GM12878 (cell line): ENCODE measurements around the gene STK4. TPM values are rescaled to one million over a fixed set of nuclear protein-coding genes. Genes with fewer than 3 reads are reported as not detected.

Experiments used
- ATAC-seq: fragments of 200-7000 bp; cut with Tn5 transposase; 3 replicates; pipeline ENCODE4 v1.9.1; 2020; ENCODE audit warnings: mild to moderate bottlenecking, moderate library complexity
- BruUV-seq: library from RNA; stranded (reverse); fragments of 400-500 nt; replicated peaks from 2 replicates; lab custom pipeline; 2021; lab: Mats Ljungman, UMichigan
- CTCF ChIA-PET: fragments of 300-600 bp; sonication (Branson Sonifier 250); formaldehyde crosslinking; extraction: SDS; loops from one replicate; lab custom pipeline; 2021; ENCODE audit warnings: inconsistent platforms; lab: Yijun Ruan, JAX
- POLR2A ChIA-PET: fragments of 350-600 bp; formaldehyde crosslinking; extraction: SDS; loops from one replicate; lab custom pipeline; 2021; ENCODE audit warnings: inconsistent platforms; lab: Charles Lee
- RAD21 ChIA-PET: fragments of 300-600 bp; sonication (Branson Sonifier 250); formaldehyde crosslinking; loops from one replicate; lab custom pipeline; 2023; ENCODE audit warnings: antibody characterized with exemption; ENCODE audit not compliant: unreplicated experiment; lab: Charles Lee
- SMC1A ChIA-PET: fragments of 300-600 bp; sonication (Branson Sonifier 250); formaldehyde crosslinking; loops from one replicate; lab custom pipeline; 2023; ENCODE audit not compliant: unreplicated experiment, uncharacterized antibody; lab: Charles Lee
- DNase-seq: peaks from one replicate; pipeline ENCODE4 v3.0.0-alpha.2; 2011; ENCODE audit warnings: low read depth, low spot score
- FAIRE-seq: peaks from 3 replicates; lab custom pipeline; 2011; peaks lifted over from hg19 to GRCh38; lab: Jason Lieb, UNC
- H2AFZ ChIP-seq: 2 replicates; pipeline ENCODE4 v1.6.0; 2011; ENCODE audit warnings: low read depth, low read length, control low read depth; ENCODE audit not compliant: control insufficient read depth
- H3K27ac ChIP-seq: 2 replicates; pipeline ENCODE4 v1.5.1; 2011; ENCODE audit warnings: control low read depth; ENCODE audit not compliant: control insufficient read depth, insufficient read depth
- H3K27me3 ChIP-seq, 2 experiments: replicated peaks in 1 of 2; 2 replicates each; pipeline versions ENCODE4 v1.6.0 to v1.6.1; 2011; ENCODE audit warnings: low read length in 1 of 2; ENCODE audit not compliant: control insufficient read depth in 2 of 2, insufficient read depth in 2 of 2
- H3K36me3 ChIP-seq, 2 experiments: 2 replicates each; pipeline ENCODE4 v1.5.1; 2011; ENCODE audit warnings: low read length in 1 of 2; ENCODE audit not compliant: control insufficient read depth in 2 of 2, insufficient read depth in 2 of 2
- H3K4me1 ChIP-seq: 2 replicates; pipeline ENCODE4 v1.6.1; 2011; ENCODE audit warnings: mild to moderate bottlenecking, low read length, moderate library complexity, mixed read lengths; ENCODE audit not compliant: control insufficient read depth, insufficient read depth
- H3K4me2 ChIP-seq: 2 replicates; pipeline ENCODE4 v1.6.0; 2011; ENCODE audit warnings: control low read depth; ENCODE audit not compliant: control insufficient read depth, insufficient read depth
- H3K4me3 ChIP-seq: fragments of 200-600 bp; sonication (generic); 2 replicates; pipeline ENCODE4 v1.5.1; 2016
- H3K79me2 ChIP-seq: 2 replicates; pipeline ENCODE4 v1.6.0; 2011; ENCODE audit warnings: low read length; ENCODE audit not compliant: control insufficient read depth, insufficient read depth
- H3K9ac ChIP-seq: 2 replicates; pipeline ENCODE4 v1.8.0; 2011; ENCODE audit warnings: low read length, control low read depth, mixed read lengths; ENCODE audit not compliant: control insufficient read depth, insufficient read depth
- H3K9me3 ChIP-seq: replicated peaks from 3 replicates; pipeline ENCODE4 v1.5.1; 2011; ENCODE audit warnings: mild to moderate bottlenecking, low read length; ENCODE audit not compliant: control insufficient read depth, insufficient read depth
- H4K20me1 ChIP-seq: 2 replicates; pipeline ENCODE4 v1.6.0; 2011; ENCODE audit not compliant: control insufficient read depth, insufficient read depth
- BACH1 ChIP-seq: fragments of 450-650 bp; IDR thresholded peaks from 2 replicates; pipeline ENCODE4 v1.6.1; 2017; ENCODE audit warnings: mild to moderate bottlenecking, borderline replicate concordance
- BHLHE40 ChIP-seq, 2 experiments: fragments of 450-650 bp in 1 of 2; IDR thresholded peaks; 2 replicates each; pipeline ENCODE4 v1.6.1; 2011 to 2017; ENCODE audit warnings: low read depth in 2 of 2, borderline replicate concordance in 1 of 2, improper control_type of control experiment in 1 of 2, low read length in 1 of 2, mild to moderate bottlenecking in 1 of 2
- DPF2 ChIP-seq: fragments of 450-650 bp; IDR thresholded peaks from 2 replicates; pipeline ENCODE4 v1.6.1; 2017; ENCODE audit warnings: mild to moderate bottlenecking
- ESRRA ChIP-seq: IDR thresholded peaks from 2 replicates; pipeline ENCODE4 v1.6.1; 2012; ENCODE audit warnings: mild to moderate bottlenecking, low read length, improper control_type of control experiment
- HCFC1 ChIP-seq: fragments of 150-350 bp; IDR thresholded peaks from 2 replicates; pipeline ENCODE4 v1.6.1; 2014; ENCODE audit warnings: low read length
- HDGF ChIP-seq: fragments of 450-650 bp; IDR thresholded peaks from 2 replicates; pipeline ENCODE4 v1.6.1; 2016; ENCODE audit warnings: antibody characterized with exemption
- IKZF1 ChIP-seq: fragments of 450-650 bp; conservative IDR thresholded peaks from 2 replicates; pipeline ENCODE4 v1.6.1; 2017; ENCODE audit warnings: antibody characterized with exemption, mild to moderate bottlenecking
- NRF1 ChIP-seq: conservative IDR thresholded peaks from 2 replicates; pipeline ENCODE4 v1.6.1; 2011; ENCODE audit warnings: mild to moderate bottlenecking, low read depth, low read length, improper control_type of control experiment
- POU2F2 ChIP-seq: IDR thresholded peaks from 3 replicates; pipeline ENCODE4 v1.6.1; 2011; ENCODE audit warnings: low read depth, mild to moderate bottlenecking, low read length, borderline replicate concordance
- WGBS: methylation state at CpG from one replicate; pipeline ENCODE4 v1.1.6; 2016; ENCODE audit warnings: low lambda C conversion rate; ENCODE audit not compliant: insufficient replicate concordance, insufficient coverage; ENCODE audit errors: missing lambda C conversion rate; 5-methylcytosine and 5-hydroxymethylcytosine counted together
- in situ Hi-C: fragments of 300-500 bp; cut with MboI; formaldehyde crosslinking; loops from 9 replicates; pipeline ENCODE4 v1.14.3; 2018; ENCODE audit warnings: mixed read lengths
- intact Hi-C: fragments of 100-400 bp; cut with micrococcal nuclease; formaldehyde crosslinking; loops from one replicate; pipeline ENCODE4 v1.14.2; 2022; ENCODE audit not compliant: unreplicated experiment
- polyA plus RNA-seq, 11 experiments: library from polyadenylated mRNA; depleted of rRNA in 4 of 11; unstranded in 6 of 11; stranded (reverse) in 5 of 11; fragments of >200 nt; fragmentation: Nextera tagmentation in 4 of 11; fragmentation: Illumina TruSeq in 1 of 11; extraction: Ambion mirVana in 4 of 11; extraction: Trizol in 1 of 11; gene quantifications; 1 replicate in 1 of 11; 2 replicates in 10 of 11; pipeline versions ENCODE4 v1.2.1 to v1.2.3, GENCODE V29; 2011 to 2016; ENCODE audit warnings: inconsistent platforms in 2 of 11, missing spikeins in 2 of 11, low read depth in 1 of 11
- total RNA-seq, 4 experiments: library from RNA; depleted of rRNA in 3 of 4; stranded (reverse); fragments of >200 nt in 3 of 4; fragmentation: Illumina TruSeq in 1 of 4; extraction: Trizol in 1 of 4; gene quantifications; 2 replicates each; pipeline versions ENCODE4 v1.2.1 to v1.2.3, GENCODE V29; 2013 to 2021

STK4 gene
- total and polyA plus RNA-seq, 10 of the 15 experiments (the other 5 are each of a cell fraction or from before 2014, with no cell fraction given) = 24.0 to 135 (median 89.7) TPM

DNA sequence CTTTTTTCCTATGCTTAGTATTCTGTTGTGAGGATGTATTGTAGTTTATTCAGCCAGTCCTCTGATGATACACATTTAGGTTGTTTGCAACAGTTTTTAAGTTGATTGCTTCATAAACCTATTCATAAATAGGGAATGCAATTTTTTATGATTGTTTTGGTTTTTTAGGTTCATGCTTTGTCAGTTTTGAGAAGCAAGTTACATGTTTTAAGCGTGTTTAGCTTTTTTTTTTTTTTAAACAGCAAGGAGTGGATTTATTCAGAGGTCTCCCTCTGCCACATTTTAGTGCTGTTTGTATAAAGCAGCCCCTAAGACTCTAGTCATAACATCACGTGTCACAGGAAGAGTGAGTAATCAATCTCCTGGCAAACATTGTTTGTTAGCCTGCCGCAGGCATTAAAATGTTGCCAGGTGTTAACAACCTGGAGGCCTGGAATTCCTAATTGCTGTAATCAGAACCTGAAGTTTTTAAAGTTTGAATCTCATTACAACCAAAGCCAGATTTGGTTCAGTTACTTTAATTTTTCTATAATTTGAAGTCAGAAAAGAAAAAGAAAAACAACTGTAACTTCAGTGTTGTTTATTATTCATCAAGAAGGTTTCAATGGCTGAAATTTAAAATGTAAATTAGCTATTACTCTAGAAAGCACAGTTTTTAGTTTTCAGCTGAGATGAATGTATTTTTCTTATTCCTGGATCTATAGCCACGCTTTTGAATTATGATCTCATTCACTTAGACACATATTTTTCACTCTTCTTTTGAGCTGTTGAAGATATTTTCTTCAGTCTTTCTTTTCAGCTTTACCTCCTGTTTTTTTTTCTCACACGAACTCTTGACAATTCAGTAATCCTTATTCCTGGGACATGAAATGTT, 75.4 kb downstream of the STK4 start:
- H3K4me1 ChIP-seq = no peaks in the 10 kb centered on the region
- CTCF ChIA-PET = interaction anchor here (0.6 to 5.9 kb wide), 12 partner anchors 9 to 277 kb away, joined by 3 to 162 read pairs (median 12); no protein-coding TSS in a partner anchor
- WGBS = 51% methylated on average over 5 of the region's 5 CpGs
- DNase-seq = no peak
- no peak overlapping the region for H3K9ac ChIP-seq
- H3K79me2 ChIP-seq = peaks cover 3% of the 10 kb centered on the region
- H3K4me3 ChIP-seq = no peak overlapping the region
- no TSS peak for BruUV-seq
- no peak overlapping the region for H2AFZ ChIP-seq
- peaks cover 3% of the 10 kb centered on the region; the same call in 1 of the 2 replicates for H4K20me1 ChIP-seq
- in situ Hi-C loops = no loop called here
- H3K27me3 ChIP-seq = no peaks in the 10 kb centered on the region
- SMC1A ChIA-PET = interaction anchor here (1.4 to 5.3 kb wide), 4 partner anchors 11 to 70 kb away, joined by 5 to 108 read pairs (median 22); partner anchors contain the start of gene WFDC5
- no peak for FAIRE-seq
- POLR2A ChIA-PET = no interaction called here
- TF ChIP-seq HDGF (no peak), IKZF1 (no peak), BHLHE40 (IDR thresholded peaks at IDR 0.05; ENCODE audit: borderline replicate concordance in 1 of 2, low read depth in 2 of 2, low read length in 1 of 2) (no peak), DPF2 (no peak), ESRRA (no peak), NRF1 (no peak), BACH1 (no peak), POU2F2 (no peak), HCFC1 (no peak)
- no peak for ATAC-seq
- H3K9me3 ChIP-seq = no peaks in the 10 kb centered on the region
- RAD21 ChIA-PET = interaction anchor here (1.8 to 5.1 kb wide), 2 partner anchors 54 to 70 kb away, joined by 4 to 85 read pairs; no protein-coding TSS in a partner anchor
- H3K4me2 ChIP-seq = no peak overlapping the region
- intact Hi-C loops = no loop called here
- no peak overlapping the region for H3K27ac ChIP-seq
- H3K36me3 ChIP-seq = peaks cover 5 to 25% of the 10 kb centered on the region in 2 experiments; a peak in 3 of 4 replicates
